Measurements from ENCODE around the gene ACP7.

- no peak for TF ChIP-seq CTCF (IDR thresholded peaks at IDR 0.05; ENCODE audit: insufficient read depth, low read length, poor library complexity, severe bottlenecking)
- TF ChIP-seq EZH2phosphoT487 (conservative IDR thresholded peaks at IDR 0.05; ENCODE audit: low read length): no peak
These were observed 55.8 kb downstream of the ACP7 start for GRCh38 chr19:39139971-39140453.
